ENCODE results near the gene MTURN. TPM values are rescaled to one million over a fixed set of nuclear protein-coding genes. Genes with fewer than 3 reads are reported as not detected.
"Not testable (repeated sequence)": the region's sequence is repeated elsewhere in the genome, so short reads cannot be mapped to it uniquely, and the experiment has no call there.

The MTURN gene
- total and polyA plus RNA-seq, 2 donors (not counting 3 experiments of a cell fraction or from before 2014, with no cell fraction given) = 4.9 to 6.6 TPM

- H3K9ac ChIP-seq (replicated peaks; ENCODE audit: extremely low read depth, insufficient read depth, low read length); H3K4me3 ChIP-seq (replicated peaks in 1 of 3; ENCODE audit: insufficient read depth in 1 of 3, low read depth in 1 of 3, low read length in 3 of 3); BruUV-seq (replicated peaks); H3K4me2 ChIP-seq (ENCODE audit: insufficient read depth, low read length); dilution Hi-C loops (cut with MboI; ENCODE audit: extremely low pct_ligation_motif_present, low sequenced_read_pairs); POLR2A ChIA-PET; H3K27me3 ChIP-seq (ENCODE audit: control insufficient read depth in 2 of 2, insufficient read depth in 2 of 2, low read length in 2 of 2); H3K9me1 ChIP-seq (replicated peaks; ENCODE audit: control insufficient read depth, extremely low read depth, insufficient read depth, low read length); H4K20me1 ChIP-seq (replicated peaks; ENCODE audit: control insufficient read depth, extremely low read depth, insufficient read depth, low read length); intact Hi-C loops (cut with micrococcal nuclease); H3K36me3 ChIP-seq (ENCODE audit: control insufficient read depth in 2 of 2, extremely low read depth in 1 of 2, insufficient read depth in 2 of 2, low read length in 2 of 2); DNase-seq (ENCODE audit: low read depth, low spot score); H3K79me2 ChIP-seq (ENCODE audit: control insufficient read depth, insufficient read depth, low read length); CTCF ChIA-PET; H3K9me3 ChIP-seq (replicated peaks; ENCODE audit: control insufficient read depth, insufficient read depth, low read length); H2AFZ ChIP-seq (ENCODE audit: low read depth, low read length); H3K4me1 ChIP-seq (ENCODE audit: control insufficient read depth, extremely low read depth, insufficient read depth, low read length); FAIRE-seq; H3K27ac ChIP-seq (ENCODE audit: insufficient read depth, low read depth, low read length): not testable (repeated sequence)
Observed at GRCh38 chr7:30098599-30098998, 36.2 kb upstream of the MTURN start.

GRCh38 chr7:30102281-30102680 lies 32.5 kb upstream of the MTURN start:
- no peaks in the 10 kb centered on the region for H3K79me2 ChIP-seq (ENCODE audit: control insufficient read depth, insufficient read depth, low read length)
- no peaks in the 10 kb centered on the region for H3K4me1 ChIP-seq (ENCODE audit: control insufficient read depth, extremely low read depth, insufficient read depth, low read length)
- no peaks in the 10 kb centered on the region for H3K9me1 ChIP-seq (replicated peaks; ENCODE audit: control insufficient read depth, extremely low read depth, insufficient read depth, low read length)
- no peaks in the 10 kb centered on the region for H3K27me3 ChIP-seq (ENCODE audit: control insufficient read depth in 2 of 2, insufficient read depth in 2 of 2, low read length in 2 of 2)
- no peak overlapping the region for H3K4me3 ChIP-seq (replicated peaks in 1 of 3; ENCODE audit: insufficient read depth in 1 of 3, low read depth in 1 of 3, low read length in 3 of 3)
- no peaks in the 10 kb centered on the region for H4K20me1 ChIP-seq (replicated peaks; ENCODE audit: control insufficient read depth, extremely low read depth, insufficient read depth, low read length)
- ChIA-PET CTCF (interaction anchor here (1.4 kb wide), 1 partner anchor 13 kb away, joined by 4 read pairs; no protein-coding TSS in a partner anchor), POLR2A (no interaction called here)
- no peak overlapping the region for H3K4me2 ChIP-seq (ENCODE audit: insufficient read depth, low read length)
- FAIRE-seq (no peak), DNase-seq (ENCODE audit: low read depth, low spot score) (no peak)
- no TSS peak for BruUV-seq (replicated peaks)
- no peak overlapping the region for H3K9ac ChIP-seq (replicated peaks; ENCODE audit: extremely low read depth, insufficient read depth, low read length)
- H3K9me3 ChIP-seq (replicated peaks; ENCODE audit: control insufficient read depth, insufficient read depth, low read length) = no peaks in the 10 kb centered on the region
- no peak overlapping the region for H3K27ac ChIP-seq (ENCODE audit: insufficient read depth, low read depth, low read length)
- no peak overlapping the region for H2AFZ ChIP-seq (ENCODE audit: low read depth, low read length)
- TF ChIP-seq EZH2 (IDR thresholded peaks at IDR 0.05; ENCODE audit: borderline replicate concordance, low read depth, low read length, severe bottlenecking) = no peak
- no peak for TF ChIP-seq POLR2A (IDR thresholded peaks at IDR 0.05; ENCODE audit: low read depth, low read length)
- TF ChIP-seq POLR2AphosphoS5 (IDR thresholded peaks at IDR 0.05; ENCODE audit: insufficient read depth, low read depth, low read length) = no peak
- no peak for TF ChIP-seq JUN (IDR thresholded peaks at IDR 0.05; ENCODE audit: borderline replicate concordance, insufficient read depth, insufficient read length, low read depth)
- no peak for TF ChIP-seq GATA2 (IDR thresholded peaks at IDR 0.05; ENCODE audit: insufficient read depth, insufficient read length, low read depth, low read length)
- TF ChIP-seq MYC (IDR thresholded peaks at IDR 0.05; ENCODE audit: low read depth, low read length) = no peak
- no peak for TF ChIP-seq FOS (IDR thresholded peaks at IDR 0.05; ENCODE audit: borderline replicate concordance, insufficient read depth, low read length)
- intact Hi-C loops (cut with micrococcal nuclease) (no loop called here), dilution Hi-C loops (cut with MboI; ENCODE audit: extremely low pct_ligation_motif_present, low sequenced_read_pairs) (no loop called here)
- H3K36me3 ChIP-seq (ENCODE audit: control insufficient read depth in 2 of 2, extremely low read depth in 1 of 2, insufficient read depth in 2 of 2, low read length in 2 of 2) = no peaks in the 10 kb centered on the region

All from endothelial cell of umbilical vein (primary cell).